ENCODE measurements around the gene JMJD7. TPM values are rescaled to one million over a fixed set of nuclear protein-coding genes. Genes with fewer than 3 reads are reported as not detected.
A peak's percentile ranks its signal among the peaks of the same experiment; 100 is the strongest.

JMJD7 gene
- total and polyA plus RNA-seq, 9 of the 15 experiments (the other 6 are each of a cell fraction or from before 2014, with no cell fraction given) = 1.2 to 13.9 (median 6.1) TPM

GRCh38 chr15:41795996-41796856 lies 31.7 kb upstream of the JMJD7 start:
- no peak for ATAC-seq
- peaks cover 11 to 21% of the 10 kb centered on the region in 2 experiments for H3K4me1 ChIP-seq (replicated peaks in 1 of 2; ENCODE audit: control insufficient read depth in 2 of 2, insufficient read depth in 2 of 2, low read length in 2 of 2)
- 83% methylated on average over 10 of the region's 10 CpGs for WGBS (ENCODE audit: insufficient coverage, low coverage, missing lambda C conversion rate)
- H3K27ac ChIP-seq (ENCODE audit: extremely low read depth, low read depth, low read length) = no peak overlapping the region
- no peak overlapping the region for H2AFZ ChIP-seq (ENCODE audit: low read depth, low read length)
- intact Hi-C loops (cut with micrococcal nuclease) (no loop called here), in situ Hi-C loops (cut with MboI) (no loop called here)
- H3K4me2 ChIP-seq (ENCODE audit: insufficient read depth, low read length) = no peak overlapping the region
- ChIA-PET CTCF (ENCODE audit: low intra/inter-chr PET ratio) (no interaction called here), POLR2A (interaction anchor here (0.6 to 0.9 kb wide), 3 partner anchors 10 to 823 kb away, joined by 3 read pairs; no protein-coding TSS in a partner anchor)
- DNase-seq (ENCODE audit: extremely low read depth in 1 of 4, low spot score in 3 of 4) = no peak
- no peak for FAIRE-seq
- no peak overlapping the region for H3K9ac ChIP-seq (ENCODE audit: insufficient read depth in 1 of 2, low read depth in 2 of 2, low read length in 2 of 2)
- H3K36me3 ChIP-seq (ENCODE audit: control insufficient read depth, insufficient read depth, low read length) = no peaks in the 10 kb centered on the region
- no peaks in the 10 kb centered on the region for H3K27me3 ChIP-seq (ENCODE audit: control insufficient read depth in 2 of 2, insufficient read depth in 2 of 2, low read length in 2 of 2)
- 0 out of 3 replicates have a peak, but pooled peaks cover 5% of the 10 kb centered on the region for H3K79me2 ChIP-seq (ENCODE audit: control insufficient read depth, insufficient read depth, low read length)
- BruUV-seq (replicated peaks) = no TSS peak
- H3K9me1 ChIP-seq (ENCODE audit: control insufficient read depth, insufficient read depth, low read length) = no peaks in the 10 kb centered on the region
- no peak overlapping the region for H3K4me3 ChIP-seq
- no peaks in the 10 kb centered on the region for H3K9me3 ChIP-seq (replicated peaks; ENCODE audit: control insufficient read depth, insufficient read depth, low read depth, low read length)
- no peaks in the 10 kb centered on the region; the same call in 1 of the 2 replicates for H4K20me1 ChIP-seq (replicated peaks; ENCODE audit: control insufficient read depth, insufficient read depth, low read length)
- TF ChIP-seq E4F1 (CRISPR knock-in tag; IDR thresholded peaks at IDR 0.05; ENCODE audit: borderline replicate concordance) (no peak), MAFF (IDR thresholded peaks at IDR 0.05; ENCODE audit: low read length) (peak; percentile 60), MAFG (tag; conservative IDR thresholded peaks at IDR 0.05) (peak; percentile 61), ZNF197 (CRISPR knock-in tag; IDR thresholded peaks at IDR 0.05; ENCODE audit: low read depth) (no peak), TBL1XR1 (IDR thresholded peaks at IDR 0.05; ENCODE audit: low read length in 2 of 2) (no peak), CBX2 (IDR thresholded peaks at IDR 0.05; ENCODE audit: insufficient read depth, low read length, poor library complexity, severe bottlenecking) (no peak), PCBP1 (IDR thresholded peaks at IDR 0.05; ENCODE audit: low read depth, low read length, poor library complexity, severe bottlenecking) (no peak), FOXK1 (CRISPR knock-in tag; IDR thresholded peaks at IDR 0.05; ENCODE audit: borderline replicate concordance) (no peak), RNF2 (IDR thresholded peaks at IDR 0.05) (no peak), C11orf30 (IDR thresholded peaks at IDR 0.05; ENCODE audit: low read depth) (peak; percentile 79), WHSC1 (IDR thresholded peaks at IDR 0.05; ENCODE audit: low read length) (no peak)
- TF ChIP-seq, protein P1, sequence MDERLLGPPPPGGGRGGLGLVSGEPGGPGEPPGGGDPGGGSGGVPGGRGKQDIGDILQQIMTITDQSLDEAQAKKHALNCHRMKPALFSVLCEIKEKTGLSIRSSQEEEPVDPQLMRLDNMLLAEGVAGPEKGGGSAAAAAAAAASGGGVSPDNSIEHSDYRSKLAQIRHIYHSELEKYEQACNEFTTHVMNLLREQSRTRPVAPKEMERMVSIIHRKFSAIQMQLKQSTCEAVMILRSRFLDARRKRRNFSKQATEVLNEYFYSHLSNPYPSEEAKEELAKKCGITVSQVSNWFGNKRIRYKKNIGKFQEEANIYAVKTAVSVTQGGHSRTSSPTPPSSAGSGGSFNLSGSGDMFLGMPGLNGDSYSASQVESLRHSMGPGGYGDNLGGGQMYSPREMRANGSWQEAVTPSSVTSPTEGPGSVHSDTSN (CRISPR knock-in tag; IDR thresholded peaks at IDR 0.05; ENCODE audit: low read depth) = no peak
- TF ChIP-seq, protein P1 (tag; conservative IDR thresholded peaks at IDR 0.05; ENCODE audit: low read depth) = no peak
- TF ChIP-seq, protein P2, sequence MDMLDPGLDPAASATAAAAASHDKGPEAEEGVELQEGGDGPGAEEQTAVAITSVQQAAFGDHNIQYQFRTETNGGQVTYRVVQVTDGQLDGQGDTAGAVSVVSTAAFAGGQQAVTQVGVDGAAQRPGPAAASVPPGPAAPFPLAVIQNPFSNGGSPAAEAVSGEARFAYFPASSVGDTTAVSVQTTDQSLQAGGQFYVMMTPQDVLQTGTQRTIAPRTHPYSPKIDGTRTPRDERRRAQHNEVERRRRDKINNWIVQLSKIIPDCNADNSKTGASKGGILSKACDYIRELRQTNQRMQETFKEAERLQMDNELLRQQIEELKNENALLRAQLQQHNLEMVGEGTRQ (CRISPR knock-in tag; IDR thresholded peaks at IDR 0.05) = no peak
- TF ChIP-seq, protein P3, sequence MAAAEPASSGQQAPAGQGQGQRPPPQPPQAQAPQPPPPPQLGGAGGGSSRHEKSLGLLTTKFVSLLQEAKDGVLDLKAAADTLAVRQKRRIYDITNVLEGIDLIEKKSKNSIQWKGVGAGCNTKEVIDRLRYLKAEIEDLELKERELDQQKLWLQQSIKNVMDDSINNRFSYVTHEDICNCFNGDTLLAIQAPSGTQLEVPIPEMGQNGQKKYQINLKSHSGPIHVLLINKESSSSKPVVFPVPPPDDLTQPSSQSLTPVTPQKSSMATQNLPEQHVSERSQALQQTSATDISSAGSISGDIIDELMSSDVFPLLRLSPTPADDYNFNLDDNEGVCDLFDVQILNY (CRISPR knock-in tag; IDR thresholded peaks at IDR 0.05) = no peak
